ENCODE measurements around the gene DTX3L. TPM values are rescaled to one million over a fixed set of nuclear protein-coding genes. Genes with fewer than 3 reads are reported as not detected.
"Not testable (repeated sequence)": the region's sequence is repeated elsewhere in the genome, so short reads cannot be mapped to it uniquely, and the experiment has no call there.

The DTX3L gene
- total RNA-seq, 1 experiment from 2014 or later: 11.1 TPM

DNA sequence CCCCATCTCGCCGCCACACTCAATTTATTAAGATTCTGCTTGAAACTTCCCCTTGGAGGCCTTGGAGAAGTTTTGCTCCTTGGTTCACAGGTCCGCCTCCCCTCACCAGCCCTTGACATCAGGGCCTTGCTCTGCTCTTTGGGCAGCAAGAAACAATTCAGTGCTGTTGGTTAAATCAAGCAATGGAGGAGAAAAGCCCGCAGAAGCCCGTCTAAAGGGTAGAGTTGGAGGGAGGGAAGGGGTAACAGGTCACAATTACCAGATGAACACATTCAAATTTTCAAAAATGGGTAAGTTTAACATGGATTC is 467 bp upstream of the DTX3L start:
- Histone ChIP-seq H3K9ac (ENCODE audit: low read length) (peak overlapping the region; percentile 90), H3K4me1 (ENCODE audit: insufficient read depth, low read length) (peaks cover 20% of the 10 kb centered on the region), H3K36me3 (ENCODE audit: low read depth, low read length) (0 out of 2 replicates have a peak, but pooled peaks cover 4% of the 10 kb centered on the region), H3F3A (ENCODE audit: low read length, unreplicated experiment) (no peaks in the 10 kb centered on the region), H3K79me2 (ENCODE audit: low read length) (peaks cover 24% of the 10 kb centered on the region), H2AFZ (ENCODE audit: low read length) (peak overlapping the region; percentile 89), H3K4me2 (ENCODE audit: low read length) (peak overlapping the region; percentile 92), H3K27ac (ENCODE audit: low read length) (peak overlapping the region; percentile 81), H3K27me3 (ENCODE audit: low read length) (no peaks in the 10 kb centered on the region), H3K4me3 (ENCODE audit: low read length) (peak overlapping the region; percentile 81), H4K20me1 (ENCODE audit: low read length) (no peaks in the 10 kb centered on the region), H3K9me3 (ENCODE audit: low read length) (no peaks in the 10 kb centered on the region), H3K9me2 (replicated peaks; ENCODE audit: low read length) (no peaks in the 10 kb centered on the region)
- CTCF ChIA-PET: no interaction called here
- POLR2A ChIA-PET (ENCODE audit: unreplicated experiment): interaction anchor here (0.5 kb wide), 1 partner anchor 47 kb away, joined by 4 read pairs; no protein-coding TSS in a partner anchor
- ATAC-seq: peak; percentile 12; the same call in 1 of the 2 replicates
- TF ChIP-seq CTCF (conservative IDR thresholded peaks at IDR 0.05; ENCODE audit: low read depth, low read length) (no peak), EZH2 (IDR thresholded peaks at IDR 0.05; ENCODE audit: low read length, unreplicated experiment) (no peak), EZH2phosphoT487 (IDR thresholded peaks at IDR 0.05; ENCODE audit: borderline replicate concordance, low read length) (no peak)
- intact Hi-C loops (cut with micrococcal nuclease): loop anchor here (1.0 to 5.0 kb wide), 2 partner anchors 116 to 229 kb away; partner anchors contain the start of gene HSPBAP1
- no peak for DNase-seq
- TSS peak; percentile 81 for BruUV-seq (replicated peaks)

GRCh38 chr3:122568131-122568530 is 4.0 kb downstream of the DTX3L start:
- H3K4me2 ChIP-seq (ENCODE audit: low read length); intact Hi-C loops (cut with micrococcal nuclease); H2AFZ ChIP-seq (ENCODE audit: low read length); H4K20me1 ChIP-seq (ENCODE audit: low read length); CTCF ChIA-PET; H3K4me3 ChIP-seq (ENCODE audit: low read length); DNase-seq; H3F3A ChIP-seq (ENCODE audit: low read length, unreplicated experiment); H3K27me3 ChIP-seq (ENCODE audit: low read length); H3K27ac ChIP-seq (ENCODE audit: low read length); BruUV-seq (replicated peaks); H3K9me2 ChIP-seq (replicated peaks; ENCODE audit: low read length); H3K9me3 ChIP-seq (ENCODE audit: low read length); H3K9ac ChIP-seq (ENCODE audit: low read length); ATAC-seq: not testable (repeated sequence)
- POLR2A ChIA-PET (ENCODE audit: unreplicated experiment): interaction anchor here (0.7 kb wide), 1 partner anchor 122 kb away, joined by 3 read pairs; no protein-coding TSS in a partner anchor
- Histone ChIP-seq H3K79me2 (ENCODE audit: low read length) (peaks cover 22% of the 10 kb centered on the region), H3K4me1 (ENCODE audit: insufficient read depth, low read length) (peaks cover 21% of the 10 kb centered on the region), H3K36me3 (ENCODE audit: low read depth, low read length) (peaks cover 19% of the 10 kb centered on the region; the same call in 1 of the 2 replicates)

DNA sequence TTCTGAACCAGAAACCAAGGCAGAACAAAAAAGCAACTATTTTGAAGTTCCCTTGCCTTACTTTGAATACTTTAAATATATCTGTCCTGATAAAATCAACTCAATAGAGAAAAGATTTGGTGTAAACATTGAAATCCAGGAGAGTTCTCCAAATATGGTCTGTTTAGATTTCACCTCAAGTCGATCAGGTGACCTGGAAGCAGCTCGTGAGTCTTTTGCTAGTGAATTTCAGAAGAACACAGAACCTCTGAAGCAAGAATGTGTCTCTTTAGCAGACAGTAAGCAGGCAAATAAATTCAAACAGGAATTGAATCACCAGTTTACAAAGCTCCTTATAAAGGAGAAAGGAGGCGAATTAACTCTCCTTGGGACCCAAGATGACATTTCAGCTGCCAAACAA is 4.6 kb downstream of the DTX3L start:
- intact Hi-C loops (cut with micrococcal nuclease): no loop called here
- POLR2A ChIA-PET (ENCODE audit: unreplicated experiment): interaction anchor here (0.7 kb wide), 1 partner anchor 121 kb away, joined by 3 read pairs; no protein-coding TSS in a partner anchor
- no peak overlapping the region for H3K27ac ChIP-seq (ENCODE audit: low read length)

More for the DNA sequence above, 4.6 kb downstream of the DTX3L start:
- no peak for TF ChIP-seq EZH2phosphoT487 (IDR thresholded peaks at IDR 0.05; ENCODE audit: borderline replicate concordance, low read length)
- TF ChIP-seq CTCF (conservative IDR thresholded peaks at IDR 0.05; ENCODE audit: low read depth, low read length): no peak
- TF ChIP-seq EZH2 (IDR thresholded peaks at IDR 0.05; ENCODE audit: low read length, unreplicated experiment): no peak
- Histone ChIP-seq H3F3A (ENCODE audit: low read length, unreplicated experiment) (peaks cover 6% of the 10 kb centered on the region), H3K9ac (ENCODE audit: low read length) (no peak overlapping the region), H3K4me1 (ENCODE audit: insufficient read depth, low read length) (peaks cover 22% of the 10 kb centered on the region), H2AFZ (ENCODE audit: low read length) (no peak overlapping the region), H3K4me3 (ENCODE audit: low read length) (no peak overlapping the region), H3K27me3 (ENCODE audit: low read length) (no peaks in the 10 kb centered on the region), H3K9me2 (replicated peaks; ENCODE audit: low read length) (no peaks in the 10 kb centered on the region), H3K79me2 (ENCODE audit: low read length) (peaks cover 17% of the 10 kb centered on the region), H3K4me2 (ENCODE audit: low read length) (no peak overlapping the region), H4K20me1 (ENCODE audit: low read length) (no peaks in the 10 kb centered on the region), H3K36me3 (ENCODE audit: low read depth, low read length) (peaks cover 19% of the 10 kb centered on the region; the same call in 1 of the 2 replicates), H3K9me3 (ENCODE audit: low read length) (no peaks in the 10 kb centered on the region)
- BruUV-seq (replicated peaks): no TSS peak
- ATAC-seq (no peak), DNase-seq (no peak)
- CTCF ChIA-PET: no interaction called here

Data from PC-3 (cell line).